UCSD-AML1 (cell line): ENCODE measurements around the gene KYNU.
"Not testable (repeated sequence)": the region's sequence is repeated elsewhere in the genome, so short reads cannot be mapped to it uniquely, and the experiment has no call there.

Experiments used
- DNase-seq: peaks from one replicate; lab custom pipeline; 2025; ENCODE audit not compliant: unreplicated experiment; lab: John Stamatoyannopoulos, UW

The KYNU gene

DNA sequence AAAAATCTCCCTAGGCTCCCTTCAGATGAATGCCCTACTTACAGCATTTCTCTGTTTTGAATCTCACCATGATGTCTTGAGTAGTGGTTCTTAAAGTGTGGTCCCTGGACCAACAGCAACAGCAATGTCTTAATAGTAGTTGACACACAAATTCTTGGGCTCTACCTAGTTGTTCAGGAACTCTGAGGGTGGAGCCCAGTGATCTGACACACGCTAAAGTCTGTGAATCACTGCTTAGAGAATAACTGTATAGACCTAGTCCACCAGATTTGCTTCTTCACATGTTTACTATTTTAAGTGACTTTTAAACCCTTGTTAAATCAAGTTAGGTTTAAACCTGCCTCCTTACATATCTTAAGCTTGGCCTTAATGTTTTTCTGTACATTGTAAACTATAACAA is 204.2 kb downstream of the KYNU start:
- no peak for DNase-seq

DNA sequence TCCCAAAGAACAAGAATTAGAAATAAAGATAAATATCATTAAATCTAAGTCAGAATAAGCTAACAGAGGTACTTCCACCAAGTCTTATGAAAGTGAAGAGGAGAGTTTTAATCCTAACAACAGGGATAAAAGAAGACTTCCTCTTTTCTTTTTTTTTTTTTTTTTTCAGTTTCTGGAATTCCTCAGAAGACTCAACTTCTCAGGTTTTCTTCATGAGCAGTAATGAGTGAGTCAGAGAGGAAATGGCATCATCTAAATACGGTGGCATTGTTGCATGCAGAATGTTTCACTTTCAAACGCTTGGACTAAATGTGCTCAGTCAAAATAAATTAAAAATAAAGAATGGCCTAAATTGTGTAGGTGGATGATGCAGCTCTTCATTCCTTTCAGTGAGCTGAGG is 206.2 kb downstream of the KYNU start:
- no peak for DNase-seq

DNA sequence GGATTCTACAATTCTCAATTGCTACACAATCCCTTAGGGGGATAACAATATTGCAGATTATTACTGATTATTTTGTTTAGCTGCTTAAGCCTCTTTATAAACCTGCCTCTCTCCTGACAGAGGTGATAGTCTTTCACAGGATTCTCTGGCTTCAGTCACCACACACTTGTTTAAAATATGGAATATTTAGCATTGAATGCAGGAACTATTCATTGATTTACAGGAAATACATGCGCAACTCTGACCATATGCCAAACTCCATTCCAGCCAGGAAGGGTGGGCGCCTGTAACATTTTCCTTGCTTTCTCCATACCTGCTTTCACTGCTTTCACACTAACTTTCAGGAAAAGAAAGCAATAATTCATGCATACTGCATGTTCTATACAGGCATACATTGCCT is 207.0 kb downstream of the KYNU start:
- no peak for DNase-seq

DNA sequence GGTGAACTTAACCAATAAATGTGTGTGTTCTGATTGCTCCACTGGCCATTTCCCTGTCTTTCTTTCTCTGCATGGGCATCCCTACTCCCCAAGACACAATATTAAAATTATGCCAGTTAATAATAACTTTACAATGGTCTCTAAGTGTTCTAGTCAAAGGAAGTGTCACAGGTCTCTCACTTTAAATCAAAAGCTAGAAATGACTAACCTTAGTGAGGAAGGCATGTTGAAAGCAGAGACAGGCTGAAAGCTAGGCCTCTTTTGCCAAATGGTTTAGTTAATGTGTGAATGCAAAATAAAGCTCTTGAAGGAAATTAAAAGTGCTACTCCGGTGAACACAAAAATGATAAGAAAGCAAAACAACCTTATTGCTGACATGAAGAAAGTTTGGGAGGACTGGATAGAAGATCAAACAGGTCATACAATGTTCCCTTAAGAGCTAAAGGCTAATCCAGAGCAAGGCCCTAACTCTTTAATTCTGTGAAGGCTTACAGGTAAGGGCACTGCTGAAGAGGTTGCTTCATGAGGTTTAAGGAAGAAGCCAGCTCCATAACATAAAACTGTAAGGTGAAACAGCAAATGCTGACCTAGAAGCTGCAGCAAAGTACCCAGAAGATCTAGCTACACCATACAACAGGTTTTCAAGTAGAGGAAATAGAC is 207.8 kb downstream of the KYNU start:
- no peak for DNase-seq

DNA sequence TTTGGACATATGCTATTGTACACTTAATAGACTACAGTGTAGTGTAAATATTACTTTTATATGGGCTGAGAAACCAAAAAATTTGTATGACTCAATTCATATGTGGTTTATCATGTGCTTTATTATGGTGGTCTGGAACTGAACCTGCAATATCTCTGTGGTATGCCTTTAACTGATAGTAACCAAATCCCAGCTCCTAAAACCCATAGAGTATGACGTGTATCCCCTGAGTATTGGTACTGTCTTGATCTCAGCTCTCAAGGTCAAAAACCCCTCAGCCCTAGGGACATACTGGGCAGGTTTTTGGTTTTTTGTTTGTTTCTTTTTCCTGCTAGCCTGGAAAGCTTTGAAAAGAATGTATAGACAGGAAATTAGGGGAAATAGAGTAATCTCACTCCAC is 209.6 kb downstream of the KYNU start:
- DNase-seq, result no peak

DNA sequence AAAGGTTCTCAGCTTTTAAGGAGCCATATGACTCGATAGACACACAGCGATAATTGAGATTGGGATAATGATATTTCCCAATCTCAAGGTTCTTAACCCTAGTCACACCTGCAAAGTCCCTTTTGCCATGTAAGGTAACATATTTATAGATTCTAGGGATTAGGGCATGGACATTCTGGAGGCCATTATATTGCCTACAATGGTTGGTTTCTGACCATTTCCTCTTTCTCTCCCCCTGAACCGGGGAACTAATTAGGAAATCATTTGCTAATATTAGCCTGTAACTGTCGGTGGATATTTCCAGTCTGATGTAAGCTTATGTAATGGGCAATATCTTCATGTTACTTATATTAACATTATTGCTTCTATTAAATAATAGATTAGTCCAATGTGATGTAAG is 210.9 kb downstream of the KYNU start:
- DNase-seq, result no peak

DNA sequence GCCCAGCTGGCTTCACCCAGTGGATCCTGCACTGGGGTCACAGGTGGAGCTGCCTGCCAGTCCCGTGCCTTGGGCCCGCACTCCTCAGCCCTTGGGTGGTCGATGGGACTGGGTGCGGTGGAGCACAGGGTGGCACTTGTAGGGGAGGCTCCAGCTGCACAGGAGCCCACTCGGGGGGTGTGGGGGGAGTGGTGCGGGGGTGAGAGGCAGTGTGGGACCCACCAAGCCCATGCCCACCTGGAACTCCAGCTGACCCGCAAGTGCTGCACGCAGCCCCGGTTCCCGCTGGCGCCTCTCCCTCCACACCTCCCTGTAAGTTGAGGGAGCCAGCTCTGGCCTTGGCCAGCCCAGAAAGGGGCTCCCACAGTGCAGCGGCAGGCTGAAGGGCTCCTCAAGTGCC is 212.1 kb downstream of the KYNU start:
- not testable (repeated sequence) for DNase-seq
